ENCODE results near the gene MYEF2. TPM values are rescaled to one million over a fixed set of nuclear protein-coding genes. Genes with fewer than 3 reads are reported as not detected.

Gene MYEF2
- total and polyA plus RNA-seq, 7 donors: 2.4 to 80.4 (median 21.8) TPM

DNA sequence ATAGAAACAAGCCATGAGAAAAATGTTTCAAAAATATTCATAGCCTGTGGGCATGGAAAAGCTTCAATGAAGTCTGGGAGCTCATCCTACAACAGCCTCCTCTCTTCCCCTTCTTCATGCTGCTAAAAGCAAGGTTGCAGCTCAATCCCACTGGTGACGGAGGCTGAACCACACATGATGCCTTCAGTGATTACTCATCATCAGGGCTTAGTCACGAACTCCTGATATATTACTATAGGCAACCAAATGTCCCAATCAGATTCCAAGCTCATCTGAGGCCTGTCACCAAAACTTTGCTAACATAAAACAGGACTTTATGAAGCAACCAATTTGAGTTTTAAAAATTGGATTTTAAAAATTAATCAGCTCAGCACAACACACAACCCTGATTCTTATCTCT is 81.3 kb downstream of the MYEF2 start:
- DNase-seq: no peak
- WGBS, 2 donors: 80 to 85% methylated on average over 2 of the region's 2 CpGs
- no peak overlapping the region for H3K27ac ChIP-seq
- TF ChIP-seq, protein P1, sequence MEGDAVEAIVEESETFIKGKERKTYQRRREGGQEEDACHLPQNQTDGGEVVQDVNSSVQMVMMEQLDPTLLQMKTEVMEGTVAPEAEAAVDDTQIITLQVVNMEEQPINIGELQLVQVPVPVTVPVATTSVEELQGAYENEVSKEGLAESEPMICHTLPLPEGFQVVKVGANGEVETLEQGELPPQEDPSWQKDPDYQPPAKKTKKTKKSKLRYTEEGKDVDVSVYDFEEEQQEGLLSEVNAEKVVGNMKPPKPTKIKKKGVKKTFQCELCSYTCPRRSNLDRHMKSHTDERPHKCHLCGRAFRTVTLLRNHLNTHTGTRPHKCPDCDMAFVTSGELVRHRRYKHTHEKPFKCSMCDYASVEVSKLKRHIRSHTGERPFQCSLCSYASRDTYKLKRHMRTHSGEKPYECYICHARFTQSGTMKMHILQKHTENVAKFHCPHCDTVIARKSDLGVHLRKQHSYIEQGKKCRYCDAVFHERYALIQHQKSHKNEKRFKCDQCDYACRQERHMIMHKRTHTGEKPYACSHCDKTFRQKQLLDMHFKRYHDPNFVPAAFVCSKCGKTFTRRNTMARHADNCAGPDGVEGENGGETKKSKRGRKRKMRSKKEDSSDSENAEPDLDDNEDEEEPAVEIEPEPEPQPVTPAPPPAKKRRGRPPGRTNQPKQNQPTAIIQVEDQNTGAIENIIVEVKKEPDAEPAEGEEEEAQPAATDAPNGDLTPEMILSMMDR (IDR thresholded peaks at IDR 0.05): no peak
- TF ChIP-seq POLR2AphosphoS5 (IDR thresholded peaks at IDR 0.05): no peak
- TF ChIP-seq POLR2A (IDR thresholded peaks at IDR 0.05): no peak
- TF ChIP-seq EP300 (IDR thresholded peaks at IDR 0.05): no peak
- intact Hi-C loops (cut with DNase I): no loop called here
- H3K4me3 ChIP-seq: no peak overlapping the region
- H3K4me1 ChIP-seq: no peaks in the 10 kb centered on the region
- no peaks in the 10 kb centered on the region for H3K27me3 ChIP-seq
- no peaks in the 10 kb centered on the region for H3K9me3 ChIP-seq
- H3K36me3 ChIP-seq: no peaks in the 10 kb centered on the region

DNA sequence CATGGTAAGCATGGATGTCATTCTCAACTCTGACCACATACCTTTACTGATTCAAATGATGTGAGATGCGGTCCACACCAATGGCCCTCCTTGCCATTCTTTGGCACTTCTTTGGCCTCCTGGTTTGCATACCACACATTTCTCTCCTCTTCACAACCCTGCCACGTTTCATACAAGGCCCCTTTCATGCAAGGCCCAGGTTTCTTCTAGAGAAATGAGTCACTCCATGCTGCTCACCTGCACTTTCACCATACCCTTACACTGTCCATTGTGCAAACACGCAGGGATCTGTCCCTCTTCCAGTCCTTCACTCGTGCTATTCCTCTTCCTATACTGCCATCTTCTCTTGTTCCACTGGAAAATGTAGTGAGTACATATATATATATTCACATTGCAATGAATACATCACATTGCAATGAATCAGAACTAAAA is 81.7 kb downstream of the MYEF2 start:
- Histone ChIP-seq H3K9me3 (no peaks in the 10 kb centered on the region), H3K4me3 (no peak overlapping the region), H3K36me3 (no peaks in the 10 kb centered on the region), H3K4me1 (no peaks in the 10 kb centered on the region), H3K27ac (no peak overlapping the region), H3K27me3 (no peaks in the 10 kb centered on the region)
- DNase-seq: no peak
- intact Hi-C loops (cut with DNase I): no loop called here
- 82 to 90% methylated on average over 4 of the region's 4 CpGs for WGBS, 2 donors
- TF ChIP-seq POLR2AphosphoS5 (IDR thresholded peaks at IDR 0.05): no peak
- no peak for TF ChIP-seq EP300 (IDR thresholded peaks at IDR 0.05)
- TF ChIP-seq, protein P1 (IDR thresholded peaks at IDR 0.05): no peak
- TF ChIP-seq POLR2A (IDR thresholded peaks at IDR 0.05): no peak

DNA sequence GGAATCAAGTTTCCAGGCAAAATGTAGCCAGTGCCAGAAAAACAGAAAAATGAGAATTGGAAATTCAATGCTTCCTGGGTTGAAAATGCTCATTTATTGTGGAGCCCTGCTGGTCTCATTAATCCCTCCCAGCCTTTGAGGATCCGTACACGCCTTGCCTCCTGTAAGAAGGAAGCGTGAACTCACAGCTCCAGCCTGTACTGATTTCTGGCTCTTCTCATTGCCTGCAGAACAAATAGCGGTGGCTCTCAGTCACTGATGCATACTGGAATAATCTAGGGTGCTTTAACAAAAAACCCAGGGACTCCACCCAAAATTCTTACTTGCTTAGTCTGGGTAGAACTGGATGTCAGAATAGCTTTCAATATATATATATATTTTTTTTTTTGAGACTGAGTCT is 86.6 kb downstream of the MYEF2 start:
- intact Hi-C loops (cut with DNase I): no loop called here
- Histone ChIP-seq H3K9me3 (no peaks in the 10 kb centered on the region), H3K36me3 (no peaks in the 10 kb centered on the region), H3K4me3 (no peak overlapping the region), H3K27ac (no peak overlapping the region), H3K27me3 (no peaks in the 10 kb centered on the region), H3K4me1 (no peaks in the 10 kb centered on the region)
- WGBS, 2 donors: 82 to 86% methylated on average over 4 of the region's 4 CpGs
- no peak for DNase-seq
- TF ChIP-seq POLR2A (IDR thresholded peaks at IDR 0.05) (no peak), EP300 (IDR thresholded peaks at IDR 0.05) (no peak), POLR2AphosphoS5 (IDR thresholded peaks at IDR 0.05) (no peak)
- TF ChIP-seq, protein P1 (IDR thresholded peaks at IDR 0.05): no peak

DNA sequence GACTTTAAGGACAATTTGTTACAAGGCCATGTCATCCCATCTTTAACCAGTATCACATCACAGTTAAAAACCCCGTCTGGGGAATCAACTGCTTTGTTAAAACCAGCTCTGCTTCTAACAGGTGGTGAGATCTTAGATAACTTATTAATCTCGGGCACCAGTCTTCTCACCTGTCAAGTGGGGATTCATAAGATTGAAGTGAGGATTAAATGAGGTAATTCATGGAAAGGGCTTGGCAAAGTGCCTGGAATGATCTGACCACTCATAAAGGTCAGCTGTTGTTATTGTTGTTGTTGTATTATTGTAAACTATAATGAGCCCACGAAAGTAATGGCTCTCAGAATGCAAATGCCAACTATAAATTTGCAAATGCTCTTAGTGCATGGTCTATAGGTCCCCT is 87.4 kb downstream of the MYEF2 start:
- Histone ChIP-seq H3K36me3 (no peaks in the 10 kb centered on the region), H3K4me3 (no peak overlapping the region), H3K27me3 (no peaks in the 10 kb centered on the region), H3K9me3 (no peaks in the 10 kb centered on the region), H3K27ac (no peak overlapping the region), H3K4me1 (no peaks in the 10 kb centered on the region)
- TF ChIP-seq POLR2A (IDR thresholded peaks at IDR 0.05): no peak
- no peak for TF ChIP-seq EP300 (IDR thresholded peaks at IDR 0.05)
- no peak for TF ChIP-seq POLR2AphosphoS5 (IDR thresholded peaks at IDR 0.05)
- TF ChIP-seq, protein P1 (IDR thresholded peaks at IDR 0.05): no peak
- intact Hi-C loops (cut with DNase I): no loop called here
- DNase-seq: no peak
- WGBS, 2 donors: 33 to 62% methylated on average over 3 of the region's 3 CpGs

DNA sequence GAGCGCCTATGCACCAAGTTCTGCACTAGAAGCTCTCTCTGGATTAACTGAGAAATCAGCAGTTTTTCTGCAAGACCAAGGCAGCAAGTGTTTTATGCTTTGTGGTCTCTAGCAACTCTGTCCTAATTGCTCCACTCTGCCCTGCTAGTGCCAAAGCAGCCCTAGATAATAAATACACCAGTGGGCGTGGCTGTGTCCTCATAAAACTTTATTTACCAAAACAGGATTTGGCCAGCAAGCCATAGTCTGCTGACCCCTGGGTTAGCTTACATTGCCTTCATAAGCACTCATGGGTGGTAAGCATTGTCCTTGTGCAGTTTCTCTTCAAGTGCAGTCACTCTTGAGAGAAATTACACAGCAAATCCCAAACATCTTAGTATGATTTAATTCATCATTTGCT is 88.0 kb downstream of the MYEF2 start:
- Histone ChIP-seq H3K9me3 (no peaks in the 10 kb centered on the region), H3K4me3 (no peak overlapping the region), H3K27me3 (no peaks in the 10 kb centered on the region), H3K36me3 (no peaks in the 10 kb centered on the region), H3K27ac (no peak overlapping the region), H3K4me1 (no peaks in the 10 kb centered on the region)
- no peak for DNase-seq
- TF ChIP-seq POLR2A (IDR thresholded peaks at IDR 0.05) (no peak), POLR2AphosphoS5 (IDR thresholded peaks at IDR 0.05) (no peak), EP300 (IDR thresholded peaks at IDR 0.05) (no peak)
- TF ChIP-seq, protein P1 (IDR thresholded peaks at IDR 0.05): no peak
- intact Hi-C loops (cut with DNase I): no loop called here
- WGBS, 2 donors: 5 to 55% methylated on average over 2 of the region's 2 CpGs
